ENCODE data around the gene SFI1.
A peak's percentile ranks its signal among the peaks of the same experiment; 100 is the strongest.

The SFI1 gene

GRCh38 chr22:31631436-31631835, 135.1 kb downstream of the SFI1 start:
- H3K27ac Mint-ChIP-seq, result peak overlapping the region; percentile 67 to 80 (median 74)
- no peaks in the 10 kb centered on the region for H3K9me3 Mint-ChIP-seq
- no peaks in the 10 kb centered on the region for H3K27me3 Mint-ChIP-seq (ENCODE audit: low read depth)
- H3K36me3 Mint-ChIP-seq (ENCODE audit: low read depth), result no peaks in the 10 kb centered on the region
- no peak for TF ChIP-seq CTCF (IDR thresholded peaks at IDR 0.05; ENCODE audit: unreplicated experiment in 3 of 3)
- peak overlapping the region; percentile 85 to 91 (median 88) for H3K4me3 Mint-ChIP-seq
- H3K4me1 Mint-ChIP-seq, result peaks cover 30% of the 10 kb centered on the region

- TF ChIP-seq CTCF (IDR thresholded peaks at IDR 0.05; ENCODE audit: unreplicated experiment in 3 of 3), result no peak
- H3K36me3 Mint-ChIP-seq (ENCODE audit: low read depth), result peaks cover 5% of the 10 kb centered on the region
- H3K27ac Mint-ChIP-seq, result peak overlapping the region in 2 of 3 experiments; percentile 44 to 61
- no peak overlapping the region for H3K4me3 Mint-ChIP-seq
- H3K27me3 Mint-ChIP-seq (ENCODE audit: low read depth), result no peaks in the 10 kb centered on the region
- no peaks in the 10 kb centered on the region for H3K9me3 Mint-ChIP-seq
- peaks cover 17% of the 10 kb centered on the region for H3K4me1 Mint-ChIP-seq
Observed at GRCh38 chr22:31635638-31636306, 139.4 kb downstream of the SFI1 start.

GRCh38 chr22:31637447-31637890, 141.1 kb downstream of the SFI1 start:
- H3K27ac Mint-ChIP-seq, result peak overlapping the region; percentile 60 to 97 (median 90)
- H3K4me3 Mint-ChIP-seq, result peak overlapping the region in 2 of 3 experiments; percentile 7 to 10
- no peaks in the 10 kb centered on the region for H3K27me3 Mint-ChIP-seq (ENCODE audit: low read depth)
- peaks cover 9% of the 10 kb centered on the region for H3K4me1 Mint-ChIP-seq
- TF ChIP-seq CTCF (IDR thresholded peaks at IDR 0.05; ENCODE audit: unreplicated experiment in 3 of 3), result no peak
- H3K36me3 Mint-ChIP-seq (ENCODE audit: low read depth), result peaks cover 14% of the 10 kb centered on the region
- H3K9me3 Mint-ChIP-seq, result no peaks in the 10 kb centered on the region

- H3K4me3 Mint-ChIP-seq, result peak overlapping the region in 2 of 3 experiments; percentile 7 to 10
- no peak for TF ChIP-seq CTCF (IDR thresholded peaks at IDR 0.05; ENCODE audit: unreplicated experiment in 3 of 3)
- no peaks in the 10 kb centered on the region for H3K27me3 Mint-ChIP-seq (ENCODE audit: low read depth)
- peaks cover 9% of the 10 kb centered on the region for H3K4me1 Mint-ChIP-seq
- H3K27ac Mint-ChIP-seq, result peak overlapping the region; percentile 60 to 97 (median 90)
- no peaks in the 10 kb centered on the region for H3K9me3 Mint-ChIP-seq
- H3K36me3 Mint-ChIP-seq (ENCODE audit: low read depth), result peaks cover 16% of the 10 kb centered on the region
Observed at GRCh38 chr22:31637891-31638618, 141.7 kb downstream of the SFI1 start.

GRCh38 chr22:31639436-31640039, 143.2 kb downstream of the SFI1 start:
- H3K27ac Mint-ChIP-seq, result peak overlapping the region in 2 of 3 experiments; percentile 66 to 97
- no peak for TF ChIP-seq CTCF (IDR thresholded peaks at IDR 0.05; ENCODE audit: unreplicated experiment in 3 of 3)
- H3K4me1 Mint-ChIP-seq, result peaks cover 4% of the 10 kb centered on the region
- no peak overlapping the region for H3K4me3 Mint-ChIP-seq
- H3K36me3 Mint-ChIP-seq (ENCODE audit: low read depth), result peaks cover 22% of the 10 kb centered on the region
- H3K9me3 Mint-ChIP-seq, result no peaks in the 10 kb centered on the region
- H3K27me3 Mint-ChIP-seq (ENCODE audit: low read depth), result no peaks in the 10 kb centered on the region
